NCI-H146 treated with DMSO at 0.1 percent for 48 hours (cell line): ENCODE measurements around the gene NEMF.
"Not testable (repeated sequence)": the region's sequence is repeated elsewhere in the genome, so short reads cannot be mapped to it uniquely, and the experiment has no call there.

Experiments used
- DNase-seq: peaks from one replicate; lab custom pipeline; 2025; ENCODE audit not compliant: unreplicated experiment; lab: John Stamatoyannopoulos, UW

NEMF gene, protein sequence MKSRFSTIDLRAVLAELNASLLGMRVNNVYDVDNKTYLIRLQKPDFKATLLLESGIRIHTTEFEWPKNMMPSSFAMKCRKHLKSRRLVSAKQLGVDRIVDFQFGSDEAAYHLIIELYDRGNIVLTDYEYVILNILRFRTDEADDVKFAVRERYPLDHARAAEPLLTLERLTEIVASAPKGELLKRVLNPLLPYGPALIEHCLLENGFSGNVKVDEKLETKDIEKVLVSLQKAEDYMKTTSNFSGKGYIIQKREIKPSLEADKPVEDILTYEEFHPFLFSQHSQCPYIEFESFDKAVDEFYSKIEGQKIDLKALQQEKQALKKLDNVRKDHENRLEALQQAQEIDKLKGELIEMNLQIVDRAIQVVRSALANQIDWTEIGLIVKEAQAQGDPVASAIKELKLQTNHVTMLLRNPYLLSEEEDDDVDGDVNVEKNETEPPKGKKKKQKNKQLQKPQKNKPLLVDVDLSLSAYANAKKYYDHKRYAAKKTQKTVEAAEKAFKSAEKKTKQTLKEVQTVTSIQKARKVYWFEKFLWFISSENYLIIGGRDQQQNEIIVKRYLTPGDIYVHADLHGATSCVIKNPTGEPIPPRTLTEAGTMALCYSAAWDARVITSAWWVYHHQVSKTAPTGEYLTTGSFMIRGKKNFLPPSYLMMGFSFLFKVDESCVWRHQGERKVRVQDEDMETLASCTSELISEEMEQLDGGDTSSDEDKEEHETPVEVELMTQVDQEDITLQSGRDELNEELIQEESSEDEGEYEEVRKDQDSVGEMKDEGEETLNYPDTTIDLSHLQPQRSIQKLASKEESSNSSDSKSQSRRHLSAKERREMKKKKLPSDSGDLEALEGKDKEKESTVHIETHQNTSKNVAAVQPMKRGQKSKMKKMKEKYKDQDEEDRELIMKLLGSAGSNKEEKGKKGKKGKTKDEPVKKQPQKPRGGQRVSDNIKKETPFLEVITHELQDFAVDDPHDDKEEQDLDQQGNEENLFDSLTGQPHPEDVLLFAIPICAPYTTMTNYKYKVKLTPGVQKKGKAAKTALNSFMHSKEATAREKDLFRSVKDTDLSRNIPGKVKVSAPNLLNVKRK

DNA sequence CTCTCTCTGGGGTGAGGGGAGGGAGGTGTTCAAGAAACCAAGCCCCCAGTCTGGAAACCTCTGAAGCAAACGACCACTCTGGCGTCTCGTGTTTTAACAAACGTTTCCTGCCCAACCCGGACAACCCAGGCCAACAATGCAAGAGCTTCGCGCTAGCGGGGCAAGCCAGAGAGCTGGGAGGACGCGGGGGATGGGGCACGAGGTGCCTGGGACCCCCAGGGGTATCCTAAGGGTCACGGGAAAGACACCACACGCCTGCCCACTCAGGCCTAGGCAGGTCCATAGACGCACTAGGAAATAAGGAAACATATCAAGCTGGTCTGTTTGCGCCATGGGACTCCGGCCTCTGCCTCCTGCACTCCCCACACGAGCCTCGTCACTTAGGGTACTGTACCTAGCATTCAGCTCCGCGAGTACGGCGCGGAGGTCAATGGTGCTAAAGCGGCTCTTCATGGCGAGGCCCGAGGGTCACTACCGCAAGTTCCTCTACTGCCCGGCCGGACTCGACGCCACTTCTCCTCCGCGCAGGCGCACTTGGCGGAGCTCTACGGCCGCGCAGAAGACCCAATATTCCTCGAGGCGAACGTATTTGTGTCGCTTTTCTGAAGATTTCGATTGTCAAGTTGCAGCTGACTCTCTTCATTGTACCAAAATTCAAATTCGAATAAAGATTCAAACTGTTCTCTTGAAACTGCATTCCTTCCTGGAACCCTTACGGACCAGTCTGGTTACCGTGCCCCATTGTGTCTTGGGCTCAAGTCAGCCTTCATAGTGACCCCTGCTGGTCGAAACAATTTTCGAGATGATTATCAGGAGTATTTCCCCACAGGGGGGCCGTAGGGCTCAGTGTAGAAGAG lies at the start of gene NEMF:
NEMF (minus strand) TSS at position 488 of the 857 bp plus-strand sequence; CDS start at position 453, 35 bp downstream.
- peak; percentile 94 for DNase-seq

DNA sequence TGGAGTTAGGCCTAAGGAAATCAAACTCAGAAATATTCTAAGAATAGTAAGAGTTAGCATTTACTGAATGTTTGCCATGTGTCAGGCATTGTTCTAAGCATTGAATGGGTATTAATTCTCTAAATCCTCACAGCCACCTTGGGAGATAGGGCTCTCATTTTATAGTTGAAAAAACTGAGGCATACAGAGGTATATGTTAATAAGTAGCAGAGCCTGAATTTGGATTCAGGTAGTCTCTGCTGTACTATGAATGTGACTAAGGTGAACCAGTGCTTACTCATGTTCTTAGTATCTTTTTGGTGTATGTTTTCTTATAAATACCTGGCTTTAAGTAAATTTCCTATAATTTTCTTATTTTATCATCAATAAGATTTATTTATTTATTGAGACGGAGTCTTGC lies 48.4 kb upstream of the NEMF start:
- DNase-seq: no peak

- DNase-seq: no peak
Measured at GRCh38 chr14:49898485-49898884, 45.9 kb upstream of the NEMF start.

DNA sequence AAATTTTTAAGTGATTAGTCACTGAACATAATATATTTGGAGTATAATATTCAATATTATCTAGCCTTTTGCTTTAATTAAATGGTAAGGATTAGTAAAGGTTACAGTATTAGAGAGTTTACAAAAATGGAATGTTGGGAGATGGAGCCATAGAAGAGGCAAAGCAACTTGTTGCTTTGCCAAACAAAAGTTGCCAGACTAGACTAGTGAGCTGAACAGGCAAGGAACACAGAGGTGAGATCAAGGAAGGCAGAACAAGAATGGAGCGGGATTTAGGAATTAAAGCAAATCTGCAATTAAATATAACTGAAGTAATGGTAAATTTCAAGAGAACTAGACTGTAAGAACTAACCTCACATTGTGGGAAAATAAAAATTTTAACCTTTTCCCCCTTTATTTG lies 45.4 kb upstream of the NEMF start:
- no peak for DNase-seq

DNA sequence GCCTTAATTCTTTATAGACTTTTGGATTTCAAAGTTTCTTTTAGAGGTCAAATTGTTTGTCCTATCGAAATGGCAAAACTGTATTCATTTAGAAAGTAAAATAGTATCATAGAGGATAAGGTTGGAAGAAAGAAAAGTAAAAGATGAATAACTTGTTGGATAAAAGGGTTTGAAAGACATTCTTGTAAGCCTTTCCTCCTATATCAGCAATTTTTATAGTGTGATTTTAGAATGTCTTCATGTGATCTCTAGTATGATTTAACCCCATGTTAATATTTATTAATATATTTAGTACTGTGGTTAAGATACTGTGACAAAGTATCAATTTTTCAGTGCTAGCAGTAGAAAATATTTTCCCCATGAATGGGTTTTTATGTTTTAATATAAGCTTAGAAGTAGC lies 44.8 kb upstream of the NEMF start:
- no peak for DNase-seq

DNA sequence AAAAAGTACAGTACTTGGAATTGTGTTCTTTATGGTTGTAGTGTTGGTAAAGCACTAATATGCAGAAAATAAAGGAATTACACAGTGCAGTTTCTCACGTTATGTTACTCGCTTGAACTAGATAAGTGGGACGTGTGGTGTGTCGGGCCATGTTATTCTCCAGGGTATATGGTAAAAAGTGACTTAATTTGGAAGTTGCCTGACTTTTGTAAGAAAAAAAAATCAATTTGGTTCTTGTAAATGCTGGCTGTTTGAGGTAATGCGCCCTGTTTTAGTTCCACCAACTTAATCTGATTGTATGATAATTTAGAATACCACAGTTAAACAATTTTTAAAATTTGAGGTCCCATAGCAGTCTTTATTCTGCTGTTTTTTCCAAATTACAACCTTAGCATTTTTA lies 44.4 kb upstream of the NEMF start:
- no peak for DNase-seq

DNA sequence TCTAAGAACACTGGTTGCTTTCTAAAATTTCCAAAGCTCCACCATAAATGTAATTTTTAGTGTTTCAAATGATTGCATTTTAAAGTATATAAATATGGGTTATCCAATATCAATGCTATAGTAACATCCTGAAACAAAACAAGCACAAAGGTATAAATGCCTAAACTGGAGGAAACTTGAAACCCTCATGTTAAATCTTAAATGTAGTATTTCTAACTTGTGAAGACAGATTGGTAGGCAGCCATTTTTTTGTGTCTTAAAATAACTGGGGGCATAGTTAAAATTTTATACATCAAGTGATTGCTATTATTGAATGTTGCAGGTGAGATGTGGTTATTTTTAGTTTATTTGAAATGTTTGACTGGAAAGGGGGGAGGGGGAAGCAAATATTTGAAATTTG lies 43.7 kb upstream of the NEMF start:
- not testable (repeated sequence) for DNase-seq

GRCh38 chr14:49895480-49895879 lies 42.9 kb upstream of the NEMF start:
- DNase-seq: no peak

- DNase-seq: not testable (repeated sequence)
Measured at GRCh38 chr14:49894214-49895107, 41.9 kb upstream of the NEMF start.

- no peak for DNase-seq
Measured at GRCh38 chr14:49893309-49894213, 41.0 kb upstream of the NEMF start.

- DNase-seq: peak; percentile 82
Measured at GRCh38 chr14:49892636-49893308, 40.2 kb upstream of the NEMF start, which contains the start of gene ARF6. ARF6 (plus strand) TSS chr14:49893082; CDS start chr14:49893737, 655 bp downstream.

GRCh38 chr14:49892301-49892635 lies 39.7 kb upstream of the NEMF start:
- DNase-seq: peak; percentile 63

DNA sequence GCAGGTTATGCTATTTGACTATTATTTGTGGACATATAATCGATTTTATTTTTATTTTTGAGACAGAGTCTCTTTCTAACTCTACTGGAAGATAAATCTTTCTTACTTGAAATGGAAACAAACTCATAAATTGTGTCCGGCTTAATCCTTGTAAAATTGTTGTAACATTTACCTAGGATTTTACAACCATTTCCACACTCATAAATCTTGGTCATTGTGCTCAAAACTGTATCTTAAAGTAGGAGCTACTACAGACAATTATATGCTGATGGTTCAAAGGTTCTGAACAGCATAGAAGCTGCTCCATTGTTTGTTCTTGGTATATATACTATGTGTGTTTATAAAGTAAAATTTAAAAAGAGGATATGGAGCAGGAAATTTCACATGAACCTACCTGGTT lies 35.7 kb upstream of the NEMF start:
- DNase-seq: no peak

DNA sequence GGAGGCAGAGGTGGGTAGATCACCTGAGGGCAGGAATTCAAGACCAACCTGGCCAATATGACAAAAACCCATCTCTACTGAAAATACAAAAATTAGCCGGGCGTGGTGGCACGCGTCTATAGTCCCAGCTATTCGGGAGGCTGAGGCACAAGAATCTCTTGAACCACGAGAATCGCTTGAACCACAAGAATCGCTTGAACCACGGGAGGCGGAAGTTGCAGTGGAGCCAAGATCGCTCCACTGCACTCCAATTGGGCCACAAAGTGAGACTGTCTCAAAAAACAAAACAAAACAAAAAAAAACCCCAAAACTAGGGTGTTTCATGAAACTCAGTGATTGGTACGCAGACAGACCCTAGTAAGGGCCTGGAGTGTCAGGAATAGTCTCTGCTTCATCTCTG lies 33.9 kb upstream of the NEMF start:
- no peak for DNase-seq

GRCh38 chr14:49882826-49883694 lies 30.5 kb upstream of the NEMF start:
- DNase-seq: no peak

DNA sequence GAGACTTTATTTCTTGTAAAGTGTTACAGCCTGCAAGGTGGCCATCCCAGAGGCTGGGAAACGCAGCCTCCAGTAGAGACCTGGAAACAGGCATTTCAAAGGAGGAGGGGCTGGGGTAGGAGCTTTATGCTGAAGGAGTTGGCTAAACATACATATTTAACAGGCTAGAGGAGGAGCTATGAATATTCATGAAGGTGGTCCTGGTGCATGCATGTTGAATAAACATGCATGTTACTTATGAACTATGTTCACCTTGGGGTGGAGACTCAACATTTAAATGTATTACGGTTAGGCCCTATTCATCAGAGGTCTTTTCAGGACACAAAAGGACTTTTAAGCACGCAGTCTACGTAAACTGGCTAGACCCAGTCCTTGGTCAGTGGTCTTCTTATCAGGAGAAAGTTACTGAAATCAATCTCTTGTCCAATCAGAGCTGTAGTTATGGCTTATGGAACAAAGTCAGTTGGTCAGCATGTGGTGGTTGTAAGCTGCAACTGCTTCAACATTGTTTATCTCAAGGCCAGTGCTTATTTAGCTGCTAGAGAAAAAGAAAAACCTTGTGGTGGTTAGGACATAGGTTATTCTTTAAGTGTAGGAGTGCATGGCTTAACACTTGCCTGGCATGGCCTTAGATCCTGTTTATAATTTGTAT lies 28.9 kb upstream of the NEMF start:
- no peak for DNase-seq
